ENCODE results near the gene SLAIN1.

- TF ChIP-seq POLR2A (IDR thresholded peaks at IDR 0.05), result no peak
- no peak for TF ChIP-seq CTCF (IDR thresholded peaks at IDR 0.05)
Observed at GRCh38 chr13:77806518-77806917, 109.0 kb downstream of the SLAIN1 start.
